ENCODE measurements around the gene PLLP.

The PLLP gene

DNA sequence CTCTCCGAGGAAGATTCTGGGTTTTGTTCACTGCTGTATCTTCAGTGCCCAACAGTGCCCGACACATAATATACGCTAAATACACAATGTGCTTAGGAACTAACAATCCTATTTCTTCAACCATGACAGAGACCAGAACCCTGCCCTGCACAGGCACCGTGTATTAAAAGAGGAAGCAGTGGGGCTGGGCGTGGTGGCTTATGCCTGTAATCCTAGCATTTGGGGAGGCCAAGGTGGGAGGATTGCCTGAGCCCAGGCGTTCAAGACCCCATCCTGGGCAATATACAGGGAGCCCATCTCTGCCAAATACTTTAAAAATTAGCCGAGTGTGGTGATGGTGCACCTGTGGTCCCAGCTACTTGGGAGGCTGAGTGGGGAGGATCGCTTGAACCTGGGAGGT is 20.1 kb downstream of the PLLP start:
- Histone ChIP-seq H3K27ac (ENCODE audit: poor library complexity, severe bottlenecking) (peak overlapping the region; percentile 83), H3K4me3 (ENCODE audit: severe bottlenecking) (no peak overlapping the region), H3K36me3 (ENCODE audit: low read depth) (peaks cover 15% of the 10 kb centered on the region), H3K4me1 (ENCODE audit: insufficient read depth, poor library complexity, severe bottlenecking) (peaks cover 52% of the 10 kb centered on the region), H3K27me3 (ENCODE audit: insufficient read depth, poor library complexity, severe bottlenecking) (no peaks in the 10 kb centered on the region), H3K9me3 (ENCODE audit: severe bottlenecking) (no peaks in the 10 kb centered on the region)
- ATAC-seq (ENCODE audit: low read depth): no peak
- peak; percentile 34 for DNase-seq (ENCODE audit: low spot score)
- TF ChIP-seq, protein P1, sequence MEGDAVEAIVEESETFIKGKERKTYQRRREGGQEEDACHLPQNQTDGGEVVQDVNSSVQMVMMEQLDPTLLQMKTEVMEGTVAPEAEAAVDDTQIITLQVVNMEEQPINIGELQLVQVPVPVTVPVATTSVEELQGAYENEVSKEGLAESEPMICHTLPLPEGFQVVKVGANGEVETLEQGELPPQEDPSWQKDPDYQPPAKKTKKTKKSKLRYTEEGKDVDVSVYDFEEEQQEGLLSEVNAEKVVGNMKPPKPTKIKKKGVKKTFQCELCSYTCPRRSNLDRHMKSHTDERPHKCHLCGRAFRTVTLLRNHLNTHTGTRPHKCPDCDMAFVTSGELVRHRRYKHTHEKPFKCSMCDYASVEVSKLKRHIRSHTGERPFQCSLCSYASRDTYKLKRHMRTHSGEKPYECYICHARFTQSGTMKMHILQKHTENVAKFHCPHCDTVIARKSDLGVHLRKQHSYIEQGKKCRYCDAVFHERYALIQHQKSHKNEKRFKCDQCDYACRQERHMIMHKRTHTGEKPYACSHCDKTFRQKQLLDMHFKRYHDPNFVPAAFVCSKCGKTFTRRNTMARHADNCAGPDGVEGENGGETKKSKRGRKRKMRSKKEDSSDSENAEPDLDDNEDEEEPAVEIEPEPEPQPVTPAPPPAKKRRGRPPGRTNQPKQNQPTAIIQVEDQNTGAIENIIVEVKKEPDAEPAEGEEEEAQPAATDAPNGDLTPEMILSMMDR (IDR thresholded peaks at IDR 0.05; ENCODE audit: poor library complexity, severe bottlenecking): no peak

DNA sequence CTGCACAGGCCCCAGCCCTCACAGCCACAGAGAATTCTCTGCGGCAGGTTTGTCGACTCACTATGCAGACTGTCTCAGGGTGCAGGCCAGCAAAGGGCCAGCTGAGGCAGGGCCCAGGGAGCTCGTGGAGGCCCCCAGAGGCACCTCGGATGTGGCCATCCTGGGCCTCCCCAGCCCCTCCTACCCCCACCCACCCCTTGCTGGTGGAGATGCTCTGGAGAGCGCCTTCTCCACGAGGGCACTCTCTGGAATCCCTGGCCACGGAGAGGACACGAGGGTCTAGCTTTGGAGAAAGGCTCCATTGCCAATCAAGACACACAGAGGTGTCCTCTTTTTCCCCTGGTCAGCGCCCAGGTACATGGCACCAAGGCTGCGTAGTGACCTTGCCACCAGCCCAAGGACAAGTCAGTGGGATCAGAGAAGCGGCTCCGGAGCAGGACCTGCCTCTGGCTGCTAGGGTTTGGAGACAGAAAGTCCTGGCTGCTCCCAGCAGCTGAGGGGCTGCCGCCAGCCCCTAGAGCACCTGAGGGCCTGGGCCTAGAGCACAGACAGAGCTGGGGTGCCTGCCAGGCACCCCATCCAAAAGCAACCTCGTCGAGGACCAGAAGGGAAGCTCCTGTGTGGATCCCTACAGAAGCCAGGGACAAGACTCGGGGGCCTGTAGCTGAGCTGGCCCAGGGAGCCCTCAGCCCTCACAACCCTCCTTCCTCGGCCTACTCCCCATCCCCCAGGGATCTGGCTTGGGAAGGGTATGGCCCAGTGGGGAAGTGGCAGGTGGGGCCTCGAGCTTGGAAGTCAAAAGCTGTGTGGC is 20.7 kb downstream of the PLLP start:
- no peaks in the 10 kb centered on the region for H3K27me3 ChIP-seq (ENCODE audit: insufficient read depth, poor library complexity, severe bottlenecking)
- H3K36me3 ChIP-seq (ENCODE audit: low read depth): peaks cover 16% of the 10 kb centered on the region
- H3K4me1 ChIP-seq (ENCODE audit: insufficient read depth, poor library complexity, severe bottlenecking): peaks cover 52% of the 10 kb centered on the region
- no peaks in the 10 kb centered on the region for H3K9me3 ChIP-seq (ENCODE audit: severe bottlenecking)
- TF ChIP-seq, protein P1 (IDR thresholded peaks at IDR 0.05; ENCODE audit: poor library complexity, severe bottlenecking): no peak
- DNase-seq (ENCODE audit: low spot score) (peak; percentile 47), ATAC-seq (ENCODE audit: low read depth) (no peak)
- H3K4me3 ChIP-seq (ENCODE audit: severe bottlenecking): no peak overlapping the region
- H3K27ac ChIP-seq (ENCODE audit: poor library complexity, severe bottlenecking): peak overlapping the region; percentile 83

DNA sequence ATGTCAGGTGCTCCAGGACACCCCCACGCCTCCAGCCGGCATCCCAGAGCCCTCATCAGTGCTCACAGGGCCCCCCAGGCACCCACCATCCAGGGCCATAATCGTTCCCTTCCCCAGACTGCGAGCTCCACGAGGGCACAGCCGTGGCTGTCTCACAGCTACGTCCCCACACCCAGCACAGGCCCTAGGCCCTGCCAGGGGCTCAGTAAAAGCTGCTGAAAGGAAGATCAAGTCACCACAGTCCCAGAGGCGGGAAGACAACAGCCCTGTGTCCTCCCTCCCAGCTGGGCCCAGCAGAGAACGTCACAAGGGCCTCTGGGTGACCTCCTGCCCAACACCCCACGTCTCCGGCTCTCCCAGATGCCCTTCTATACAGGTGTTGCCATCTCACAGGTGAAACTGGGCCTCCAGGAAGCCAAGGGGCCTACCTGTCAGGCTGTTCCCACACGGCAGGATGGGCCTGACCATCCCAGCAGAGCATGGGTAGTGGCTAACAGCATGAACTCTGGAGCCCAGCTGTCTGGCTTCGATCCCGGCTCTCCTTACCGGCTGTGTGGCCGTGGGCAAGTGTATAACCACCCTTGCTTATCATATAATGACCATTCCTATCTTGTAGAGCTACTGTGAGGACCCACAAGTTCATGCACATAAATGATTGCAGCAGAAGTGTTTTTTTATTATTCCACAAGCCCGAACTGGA is 21.5 kb downstream of the PLLP start:
- peaks cover 52% of the 10 kb centered on the region for H3K4me1 ChIP-seq (ENCODE audit: insufficient read depth, poor library complexity, severe bottlenecking)
- ATAC-seq (ENCODE audit: low read depth) (no peak), DNase-seq (ENCODE audit: low spot score) (peak; percentile 62)
- TF ChIP-seq, protein P1 (IDR thresholded peaks at IDR 0.05; ENCODE audit: poor library complexity, severe bottlenecking): no peak
- H3K9me3 ChIP-seq (ENCODE audit: severe bottlenecking): no peaks in the 10 kb centered on the region
- peaks cover 21% of the 10 kb centered on the region for H3K36me3 ChIP-seq (ENCODE audit: low read depth)
- H3K27me3 ChIP-seq (ENCODE audit: insufficient read depth, poor library complexity, severe bottlenecking): no peaks in the 10 kb centered on the region
- H3K27ac ChIP-seq (ENCODE audit: poor library complexity, severe bottlenecking): peak overlapping the region; percentile 83
- no peak overlapping the region for H3K4me3 ChIP-seq (ENCODE audit: severe bottlenecking)

DNA sequence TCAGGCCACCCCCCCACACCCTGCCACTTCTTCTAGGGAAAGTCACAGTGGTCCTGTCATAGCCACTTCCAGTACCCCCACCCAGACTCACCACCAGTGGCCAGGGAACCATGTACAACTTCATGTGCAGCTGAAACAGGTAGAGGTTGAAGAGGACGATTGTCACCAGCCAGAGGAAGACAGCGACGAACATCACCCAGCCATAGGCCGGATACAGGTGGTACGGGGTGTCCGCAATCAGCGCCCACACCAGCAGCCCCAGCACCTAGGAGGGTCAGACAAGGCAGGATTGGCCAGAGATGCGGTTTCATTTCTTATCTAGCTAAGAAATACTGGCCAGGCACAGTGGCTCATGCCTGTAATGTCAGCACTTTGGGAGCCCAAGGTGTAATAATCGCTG is 22.7 kb downstream of the PLLP start:
- DNase-seq (ENCODE audit: low spot score): peak; percentile 45
- peaks cover 48% of the 10 kb centered on the region for H3K4me1 ChIP-seq (ENCODE audit: insufficient read depth, poor library complexity, severe bottlenecking)
- no peak for ATAC-seq (ENCODE audit: low read depth)
- H3K36me3 ChIP-seq (ENCODE audit: low read depth): peaks cover 33% of the 10 kb centered on the region
- TF ChIP-seq, protein P1 (IDR thresholded peaks at IDR 0.05; ENCODE audit: poor library complexity, severe bottlenecking): no peak
- H3K4me3 ChIP-seq (ENCODE audit: severe bottlenecking): no peak overlapping the region
- H3K9me3 ChIP-seq (ENCODE audit: severe bottlenecking): no peaks in the 10 kb centered on the region
- H3K27ac ChIP-seq (ENCODE audit: poor library complexity, severe bottlenecking): peak overlapping the region; percentile 83
- H3K27me3 ChIP-seq (ENCODE audit: insufficient read depth, poor library complexity, severe bottlenecking): no peaks in the 10 kb centered on the region

All from RWPE2 (cell line).